Right forelimb (tissue), 1 donor: Measurements from ENCODE around the gene POLR2H.
A peak's percentile ranks its signal among the peaks of the same experiment; 100 is the strongest.

ENCODE experiments used
- DNase-seq: peaks from one replicate; pipeline ENCODE4 v3.0.0-alpha.2; 2018

The POLR2H gene

GRCh38 chr3:184361532-184361931 is at the start of gene POLR2H, which contains the start of gene CLCN2:
TSS of gene POLR2H (plus strand) at chr3:184361710. CDS start at chr3:184363493, 1,783 bp downstream.
TSS of gene CLCN2 (minus strand) at chr3:184361605. CDS start at chr3:184361479, 126 bp downstream.
- DNase-seq: peak; percentile 80

GRCh38 chr3:184314363-184314699 is 47.2 kb upstream of the POLR2H start, which contains the start of gene EIF4G1:
TSS of gene EIF4G1 (plus strand) at chr3:184314606. CDS start at chr3:184315797, 1,191 bp downstream.
- peak; percentile 95 for DNase-seq

GRCh38 chr3:184314700-184315542 is 46.6 kb upstream of the POLR2H start:
- DNase-seq: peak; percentile 88

- no peak for DNase-seq
These were observed 46.0 kb upstream of the POLR2H start for GRCh38 chr3:184315543-184315867.

GRCh38 chr3:184315871-184316661 is 45.4 kb upstream of the POLR2H start:
- no peak for DNase-seq

GRCh38 chr3:184316792-184317191 is 44.7 kb upstream of the POLR2H start:
- no peak for DNase-seq

- DNase-seq: no peak
These were observed 44.3 kb upstream of the POLR2H start for GRCh38 chr3:184317201-184317600.

GRCh38 chr3:184320104-184320445 is 41.4 kb upstream of the POLR2H start:
- peak; percentile 85 for DNase-seq

- no peak for DNase-seq
These were observed 39.8 kb upstream of the POLR2H start for GRCh38 chr3:184321666-184322065.

GRCh38 chr3:184322731-184323487 is 38.6 kb upstream of the POLR2H start:
- no peak for DNase-seq

GRCh38 chr3:184323696-184324095 is 37.8 kb upstream of the POLR2H start:
- DNase-seq: no peak

- no peak for DNase-seq
These were observed 36.2 kb upstream of the POLR2H start for GRCh38 chr3:184325269-184325668.

- DNase-seq: no peak
These were observed 35.7 kb upstream of the POLR2H start for GRCh38 chr3:184325715-184326369.

GRCh38 chr3:184327171-184327570 is 34.3 kb upstream of the POLR2H start:
- no peak for DNase-seq

GRCh38 chr3:184328516-184328915 is 33.0 kb upstream of the POLR2H start:
- no peak for DNase-seq

GRCh38 chr3:184332370-184333090 is 29.0 kb upstream of the POLR2H start:
- DNase-seq: no peak

- DNase-seq: no peak
These were observed 28.3 kb upstream of the POLR2H start for GRCh38 chr3:184333190-184333589.

- no peak for DNase-seq
These were observed 27.8 kb upstream of the POLR2H start for GRCh38 chr3:184333700-184334099.

GRCh38 chr3:184334470-184335158 is 26.9 kb upstream of the POLR2H start:
- no peak for DNase-seq

GRCh38 chr3:184335291-184335660 is 26.2 kb upstream of the POLR2H start:
- no peak for DNase-seq
